CD8-positive, alpha-beta memory T cell (primary cell): ENCODE measurements around the gene PRSS12. TPM values are rescaled to one million over a fixed set of nuclear protein-coding genes. Genes with fewer than 3 reads are reported as not detected.
A peak's percentile ranks its signal among the peaks of the same experiment; 100 is the strongest.
"Not testable (repeated sequence)": the region's sequence is repeated elsewhere in the genome, so short reads cannot be mapped to it uniquely, and the experiment has no call there.

Experiments
- CTCF ChIA-PET: fragments of 350-600 bp; sonication (Branson Sonifier 250); formaldehyde crosslinking; loops from one replicate; lab custom pipeline; 2021; ENCODE audit warnings: antibody characterized with exemption; lab: Charles Lee
- POLR2A ChIA-PET: fragments of 350-600 bp; sonication (Branson Sonifier 250); formaldehyde crosslinking; loops from one replicate; lab custom pipeline; 2021; ENCODE audit warnings: antibody characterized with exemption; lab: Charles Lee
- DNase-seq, 5 donors: peaks; one replicate each; pipeline versions ENCODE4 v3.0.0 to v3.0.0-alpha.2; 2020 to 2022; ENCODE audit warnings: mixed read lengths in 1 of 5
- H3K27ac ChIP-seq: one replicate; pipeline ENCODE4 v1.7.0; 2013; ENCODE audit warnings: low read depth, mild to moderate bottlenecking, low read length, moderate library complexity
- H3K27me3 ChIP-seq: 2 replicates; pipeline ENCODE4 v1.7.0; 2013; ENCODE audit warnings: low read length, mild to moderate bottlenecking; ENCODE audit not compliant: insufficient read depth, poor library complexity, severe bottlenecking
- H3K36me3 ChIP-seq: 2 replicates; pipeline ENCODE4 v1.7.0; 2013; ENCODE audit warnings: mild to moderate bottlenecking, low read length, moderate library complexity; ENCODE audit not compliant: insufficient read depth
- H3K4me1 ChIP-seq: 2 replicates; pipeline ENCODE4 v1.7.0; 2013; ENCODE audit warnings: mild to moderate bottlenecking, low read length, moderate library complexity; ENCODE audit not compliant: insufficient read depth
- H3K4me3 ChIP-seq: 2 replicates; pipeline ENCODE4 v1.7.0; 2013; ENCODE audit warnings: mild to moderate bottlenecking, low read length
- H3K9me3 ChIP-seq: 2 replicates; pipeline ENCODE4 v1.7.0; 2013; ENCODE audit warnings: mild to moderate bottlenecking, low read length
- H3K27ac Mint-ChIP-seq, 8 donors: one replicate each; pipeline ENCODE4 v1.8.0; 2020 to 2021; ENCODE audit warnings: mixed read lengths in 8 of 8, mild to moderate bottlenecking in 6 of 8, inconsistent platforms in 3 of 8, moderate library complexity in 3 of 8
- H3K27me3 Mint-ChIP-seq, 2 donors: one replicate each; pipeline ENCODE4 v1.8.0; 2020 to 2021; ENCODE audit warnings: mixed read lengths in 2 of 2, mild to moderate bottlenecking in 1 of 2, moderate library complexity in 1 of 2
- H3K36me3 Mint-ChIP-seq, 3 donors: one replicate each; pipeline ENCODE4 v1.8.0; 2020 to 2021; ENCODE audit warnings: mixed read lengths in 3 of 3, inconsistent platforms in 1 of 3, mild to moderate bottlenecking in 1 of 3
- H3K4me1 Mint-ChIP-seq, 3 donors: one replicate each; pipeline ENCODE4 v1.8.0; 2020 to 2021; ENCODE audit warnings: mixed read lengths in 3 of 3, inconsistent platforms in 1 of 3, mild to moderate bottlenecking in 1 of 3
- H3K4me3 Mint-ChIP-seq, 7 donors: one replicate each; pipeline ENCODE4 v1.8.0; 2020 to 2021; ENCODE audit warnings: mixed read lengths in 7 of 7, mild to moderate bottlenecking in 6 of 7, moderate library complexity in 4 of 7, inconsistent platforms in 2 of 7
- H3K9me3 Mint-ChIP-seq, 5 donors: one replicate each; pipeline ENCODE4 v1.8.0; 2020 to 2022; ENCODE audit warnings: mixed read lengths in 5 of 5, mild to moderate bottlenecking in 3 of 5, moderate library complexity in 2 of 5, inconsistent platforms in 1 of 5
- polyA plus RNA-seq: library from polyadenylated mRNA; unstranded; fragments of 300-500 nt; fragmentation: Illumina TruSeq; gene quantifications from one replicate; pipeline ENCODE4 v1.2.3, GENCODE V29; 2021
- total RNA-seq, 2 experiments: library from RNA; stranded (reverse); gene quantifications; one replicate each; pipeline ENCODE4 v1.2.3, GENCODE V29; 2021

The PRSS12 gene, protein sequence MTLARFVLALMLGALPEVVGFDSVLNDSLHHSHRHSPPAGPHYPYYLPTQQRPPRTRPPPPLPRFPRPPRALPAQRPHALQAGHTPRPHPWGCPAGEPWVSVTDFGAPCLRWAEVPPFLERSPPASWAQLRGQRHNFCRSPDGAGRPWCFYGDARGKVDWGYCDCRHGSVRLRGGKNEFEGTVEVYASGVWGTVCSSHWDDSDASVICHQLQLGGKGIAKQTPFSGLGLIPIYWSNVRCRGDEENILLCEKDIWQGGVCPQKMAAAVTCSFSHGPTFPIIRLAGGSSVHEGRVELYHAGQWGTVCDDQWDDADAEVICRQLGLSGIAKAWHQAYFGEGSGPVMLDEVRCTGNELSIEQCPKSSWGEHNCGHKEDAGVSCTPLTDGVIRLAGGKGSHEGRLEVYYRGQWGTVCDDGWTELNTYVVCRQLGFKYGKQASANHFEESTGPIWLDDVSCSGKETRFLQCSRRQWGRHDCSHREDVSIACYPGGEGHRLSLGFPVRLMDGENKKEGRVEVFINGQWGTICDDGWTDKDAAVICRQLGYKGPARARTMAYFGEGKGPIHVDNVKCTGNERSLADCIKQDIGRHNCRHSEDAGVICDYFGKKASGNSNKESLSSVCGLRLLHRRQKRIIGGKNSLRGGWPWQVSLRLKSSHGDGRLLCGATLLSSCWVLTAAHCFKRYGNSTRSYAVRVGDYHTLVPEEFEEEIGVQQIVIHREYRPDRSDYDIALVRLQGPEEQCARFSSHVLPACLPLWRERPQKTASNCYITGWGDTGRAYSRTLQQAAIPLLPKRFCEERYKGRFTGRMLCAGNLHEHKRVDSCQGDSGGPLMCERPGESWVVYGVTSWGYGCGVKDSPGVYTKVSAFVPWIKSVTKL
- total RNA-seq (not detected), polyA plus RNA-seq (not detected)

DNA sequence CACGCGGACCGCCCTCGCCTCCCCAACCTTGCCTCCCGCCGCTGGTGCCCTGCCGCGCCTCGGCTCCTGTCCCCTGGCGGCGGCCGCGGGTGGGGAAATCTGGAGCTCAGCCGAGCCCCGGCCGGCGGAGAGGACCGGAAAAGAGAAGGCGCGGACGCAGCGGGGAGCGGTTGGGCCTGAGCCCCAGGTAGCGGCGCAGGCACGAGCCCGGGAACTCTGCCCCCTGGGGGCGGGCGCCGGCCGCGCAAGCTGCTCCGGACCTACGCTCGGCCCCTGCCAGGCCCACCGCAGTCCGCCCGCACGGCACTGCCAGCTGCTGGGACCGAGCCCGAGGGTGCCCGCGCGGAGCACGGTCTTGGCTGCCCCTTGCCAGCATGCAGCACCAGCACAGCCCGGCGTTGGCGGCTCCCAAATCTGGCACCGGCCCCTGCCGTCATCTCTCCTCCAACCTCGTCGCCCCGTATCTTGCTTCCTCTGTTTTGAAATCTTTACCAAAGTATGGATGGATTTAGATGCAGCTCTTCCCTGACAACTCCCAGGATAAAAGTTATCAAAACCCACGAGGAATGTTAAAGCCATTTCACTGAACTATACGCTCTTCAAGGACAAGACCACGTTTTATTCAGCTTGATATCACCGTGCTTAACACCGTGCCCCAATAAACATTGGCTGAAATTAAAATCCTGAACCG lies at the start of gene PRSS12:
PRSS12 (minus strand) TSS at position 161 of the 691 bp plus-strand sequence. CDS start 283 bp downstream, outside the sequence.
- CTCF ChIA-PET: interaction anchor here (0.8 to 1.7 kb wide), 8 partner anchors 10 to 123 kb away, joined by 3 to 4 read pairs (median 3); no protein-coding TSS in a partner anchor
- Mint-ChIP-seq H3K4me1 (peaks cover 15 to 22% (median 15%) of the 10 kb centered on the region in 3 donors), H3K27me3 (peaks cover 60 to 80% of the 10 kb centered on the region in 2 donors), H3K9me3 (peaks cover 0 to 3% (median 0%) of the 10 kb centered on the region in 5 donors), H3K36me3 (no peaks in the 10 kb centered on the region), H3K4me3 (peak within 1 kb of the TSS; percentile 32 to 87 (median 79)), H3K27ac (peak within 1 kb of the TSS in 3 of 8 donors; percentile 42 to 74 (median 61))
- H3K9me3 ChIP-seq: no peaks in the 10 kb centered on the region
- H3K36me3 ChIP-seq: no peaks in the 10 kb centered on the region
- POLR2A ChIA-PET: no interaction called here
- H3K27me3 ChIP-seq: peaks cover 21% of the 10 kb centered on the region
- H3K4me3 ChIP-seq: peak within 1 kb of the TSS; percentile 3
- peak; percentile 18 to 53 (median 37) for DNase-seq
- H3K27ac ChIP-seq: no peak within 1 kb of the TSS
- H3K4me1 ChIP-seq: peaks cover 8% of the 10 kb centered on the region

- Histone ChIP-seq H3K27me3 (no peaks in the 10 kb centered on the region), H3K4me1 (no peaks in the 10 kb centered on the region), H3K36me3 (no peaks in the 10 kb centered on the region), H3K9me3 (no peaks in the 10 kb centered on the region), H3K4me3 (no peak overlapping the region), H3K27ac (no peak overlapping the region)
- H3K27ac Mint-ChIP-seq: no peak overlapping the region
- peaks cover 4 to 21% of the 10 kb centered on the region in 2 donors for H3K27me3 Mint-ChIP-seq
- ChIA-PET POLR2A (no interaction called here), CTCF (no interaction called here)
- H3K36me3 Mint-ChIP-seq: no peaks in the 10 kb centered on the region
- H3K4me1 Mint-ChIP-seq: no peaks in the 10 kb centered on the region
- no peak for DNase-seq
- peaks cover 0 to 4% (median 0%) of the 10 kb centered on the region in 5 donors for H3K9me3 Mint-ChIP-seq
- H3K4me3 Mint-ChIP-seq: no peak overlapping the region
Measured at GRCh38 chr4:118400356-118400755, 47.6 kb upstream of the PRSS12 start.

DNA sequence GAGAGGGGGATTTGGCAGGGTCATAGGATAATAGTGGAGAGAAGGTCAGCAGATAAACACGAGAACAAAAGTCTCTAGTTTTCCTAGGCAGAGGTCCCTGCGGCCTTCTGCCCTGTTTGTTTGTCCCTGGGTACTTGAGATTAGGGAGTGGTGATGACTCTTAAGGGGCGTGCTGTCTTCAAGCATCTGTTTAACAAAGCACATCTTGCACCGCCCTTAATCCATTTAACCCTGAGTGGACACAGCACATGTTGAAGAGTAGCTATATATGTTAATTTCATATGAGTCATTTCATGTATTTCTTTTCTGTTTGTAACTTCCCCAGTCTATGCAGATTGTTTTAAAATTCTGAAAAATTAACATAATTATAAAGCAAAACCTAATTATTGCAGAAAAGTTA lies 47.1 kb upstream of the PRSS12 start:
- H3K4me1 ChIP-seq, DNase-seq, H3K36me3 Mint-ChIP-seq, H3K27me3 ChIP-seq, H3K27ac Mint-ChIP-seq, H3K4me3 ChIP-seq, CTCF ChIA-PET, H3K27ac ChIP-seq, H3K9me3 Mint-ChIP-seq, POLR2A ChIA-PET, H3K4me3 Mint-ChIP-seq, H3K4me1 Mint-ChIP-seq, H3K36me3 ChIP-seq, H3K9me3 ChIP-seq: not testable (repeated sequence)
- H3K27me3 Mint-ChIP-seq: peaks cover 4 to 21% of the 10 kb centered on the region in 2 donors

GRCh38 chr4:118398226-118399090 lies 45.7 kb upstream of the PRSS12 start:
- H3K4me3 Mint-ChIP-seq: no peak overlapping the region
- Histone ChIP-seq H3K4me3 (no peak overlapping the region), H3K4me1 (no peaks in the 10 kb centered on the region), H3K27me3 (no peaks in the 10 kb centered on the region), H3K9me3 (no peaks in the 10 kb centered on the region), H3K36me3 (no peaks in the 10 kb centered on the region), H3K27ac (no peak overlapping the region)
- H3K9me3 Mint-ChIP-seq: peaks cover 0 to 4% (median 0%) of the 10 kb centered on the region in 5 donors
- no peaks in the 10 kb centered on the region for H3K36me3 Mint-ChIP-seq
- no peaks in the 10 kb centered on the region for H3K4me1 Mint-ChIP-seq
- H3K27me3 Mint-ChIP-seq: peaks cover 4 to 21% of the 10 kb centered on the region in 2 donors
- H3K27ac Mint-ChIP-seq: no peak overlapping the region
- DNase-seq: no peak
- POLR2A ChIA-PET: no interaction called here
- CTCF ChIA-PET: no interaction called here

DNA sequence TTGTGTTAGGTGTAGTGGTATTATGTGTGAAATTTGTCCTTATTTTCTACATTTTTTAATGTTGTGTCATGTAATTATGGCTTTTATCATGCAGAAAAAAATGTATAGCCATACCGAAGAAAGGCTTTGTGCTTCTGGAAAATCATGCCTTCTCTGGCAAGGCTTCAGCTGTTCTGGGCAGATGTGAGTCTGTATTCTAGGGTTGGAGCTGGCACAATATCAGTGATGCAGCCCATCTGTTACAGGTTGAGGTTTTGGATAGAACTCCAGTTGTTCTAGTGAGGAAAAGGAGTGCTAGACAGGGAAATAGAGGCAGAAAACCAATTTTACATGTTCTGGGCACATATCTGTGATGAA lies 44.8 kb upstream of the PRSS12 start:
- peaks cover 0 to 4% (median 0%) of the 10 kb centered on the region in 5 donors for H3K9me3 Mint-ChIP-seq

DNA sequence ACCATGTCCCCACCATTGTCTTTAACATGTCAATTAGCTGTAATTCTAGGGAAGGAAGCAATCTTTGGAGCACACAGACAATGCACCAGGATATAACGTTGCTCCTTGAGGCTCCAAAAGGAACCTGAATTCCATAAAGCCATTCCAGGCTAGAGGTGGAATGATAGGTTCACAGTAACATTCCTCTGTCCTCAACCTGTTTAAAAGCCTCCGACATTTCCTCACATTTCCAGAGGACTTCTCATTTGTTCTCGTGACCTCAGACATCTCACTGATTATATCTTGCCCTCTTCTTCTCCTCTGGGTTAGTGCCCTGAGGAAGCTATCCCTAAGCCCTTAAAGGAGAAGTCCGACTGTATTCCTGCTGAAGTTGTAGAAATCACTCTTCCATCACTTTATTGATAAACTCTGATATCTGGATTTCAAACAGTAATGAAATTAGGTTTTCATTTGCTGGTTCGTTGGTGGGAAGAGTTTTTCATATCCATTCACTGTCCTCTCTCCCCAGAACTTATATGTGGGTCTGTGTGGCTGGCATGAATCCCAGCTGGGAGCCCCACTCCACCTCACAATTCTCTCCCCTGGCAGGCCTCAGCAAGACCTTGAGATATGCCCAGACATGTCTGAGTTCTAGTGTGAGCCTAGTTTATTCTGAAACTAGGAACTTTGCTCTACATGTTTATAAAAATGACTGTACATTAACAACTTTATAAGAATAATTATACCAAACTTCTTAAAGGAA lies 44.2 kb upstream of the PRSS12 start:
- H3K4me3 ChIP-seq: no peak overlapping the region
- H3K9me3 ChIP-seq: no peaks in the 10 kb centered on the region
- CTCF ChIA-PET: no interaction called here
- no peak for DNase-seq
- no peaks in the 10 kb centered on the region for H3K4me1 Mint-ChIP-seq
- POLR2A ChIA-PET: no interaction called here
- no peak overlapping the region for H3K4me3 Mint-ChIP-seq
- no peaks in the 10 kb centered on the region for H3K4me1 ChIP-seq
- no peaks in the 10 kb centered on the region for H3K36me3 Mint-ChIP-seq
- no peaks in the 10 kb centered on the region for H3K27me3 ChIP-seq
- no peak overlapping the region for H3K27ac ChIP-seq
- no peaks in the 10 kb centered on the region for H3K36me3 ChIP-seq
- H3K27me3 Mint-ChIP-seq: peaks cover 4 to 24% of the 10 kb centered on the region in 2 donors
- H3K9me3 Mint-ChIP-seq: peaks cover 0 to 4% (median 0%) of the 10 kb centered on the region in 5 donors
- no peak overlapping the region for H3K27ac Mint-ChIP-seq

More for the DNA sequence above, 44.8 kb upstream of the PRSS12 start:
- POLR2A ChIA-PET: no interaction called here
- Mint-ChIP-seq H3K36me3 (no peaks in the 10 kb centered on the region), H3K4me1 (no peaks in the 10 kb centered on the region), H3K4me3 (no peak overlapping the region), H3K27ac (no peak overlapping the region), H3K27me3 (peaks cover 4 to 24% of the 10 kb centered on the region in 2 donors)
- no peaks in the 10 kb centered on the region for H3K4me1 ChIP-seq
- H3K27ac ChIP-seq: no peak overlapping the region
- no peaks in the 10 kb centered on the region for H3K36me3 ChIP-seq
- no peaks in the 10 kb centered on the region for H3K27me3 ChIP-seq
- H3K4me3 ChIP-seq: no peak overlapping the region
- H3K9me3 ChIP-seq: no peaks in the 10 kb centered on the region
- CTCF ChIA-PET: no interaction called here
- no peak for DNase-seq
